ENCODE results near the gene NF2.

Gene NF2

DNA sequence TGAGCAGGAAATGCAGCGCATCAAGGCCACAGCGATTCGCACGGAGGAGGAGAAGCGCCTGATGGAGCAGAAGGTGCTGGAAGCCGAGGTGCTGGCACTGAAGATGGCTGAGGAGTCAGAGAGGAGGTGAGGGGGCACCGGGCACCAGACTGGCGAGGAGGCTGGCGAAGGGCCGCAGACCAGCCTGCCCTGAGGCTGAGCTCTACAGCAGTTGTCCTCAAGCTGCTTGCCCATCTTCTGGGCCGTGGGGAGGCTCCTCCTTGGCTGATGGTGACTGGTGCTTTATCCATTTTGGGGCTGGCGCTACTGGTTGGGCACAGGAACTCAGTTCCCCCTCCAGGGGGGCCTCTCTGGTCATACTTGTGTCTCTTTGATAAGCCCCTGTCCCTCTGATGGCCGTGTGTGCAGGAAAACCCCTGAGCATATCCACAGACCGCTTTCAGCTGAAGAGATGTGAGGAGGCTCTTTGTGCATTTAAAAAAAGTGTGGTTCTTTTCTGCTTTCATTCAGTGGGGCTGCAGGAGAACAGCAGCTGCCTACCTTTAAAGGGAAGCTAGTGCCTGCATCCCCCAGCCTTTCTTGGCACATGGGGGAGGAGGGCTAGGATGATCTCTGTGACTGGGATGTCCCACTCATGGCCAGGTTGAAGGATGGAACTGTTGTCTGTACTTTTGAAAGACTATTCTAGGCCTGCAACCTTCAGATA is 70.1 kb downstream of the NF2 start:
- DNase-seq: no peak

DNA sequence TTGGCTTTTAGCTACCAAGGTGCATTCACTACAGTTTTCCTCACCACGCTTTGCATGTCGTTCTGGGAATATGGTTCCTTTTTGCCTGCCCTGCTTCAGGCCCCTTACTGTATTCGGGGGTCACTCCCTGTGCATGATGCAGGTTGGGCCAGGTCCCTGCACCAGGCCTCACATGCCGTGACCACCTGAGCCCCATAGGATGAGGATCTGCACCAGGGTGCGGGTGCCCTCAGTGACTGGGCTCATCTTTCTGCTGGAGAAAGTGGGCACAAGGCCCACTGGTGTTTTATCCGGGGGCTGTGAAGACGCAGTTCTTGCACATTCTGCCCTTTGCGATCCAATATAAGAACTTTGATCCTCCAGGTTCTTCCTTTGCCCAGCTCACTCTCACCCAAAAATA is 70.7 kb downstream of the NF2 start:
- DNase-seq: no peak

- DNase-seq: no peak
Measured at GRCh38 chr22:29679316-29679715, 75.9 kb downstream of the NF2 start.

- DNase-seq: no peak
Measured at GRCh38 chr22:29683536-29683935, 80.1 kb downstream of the NF2 start.

DNA sequence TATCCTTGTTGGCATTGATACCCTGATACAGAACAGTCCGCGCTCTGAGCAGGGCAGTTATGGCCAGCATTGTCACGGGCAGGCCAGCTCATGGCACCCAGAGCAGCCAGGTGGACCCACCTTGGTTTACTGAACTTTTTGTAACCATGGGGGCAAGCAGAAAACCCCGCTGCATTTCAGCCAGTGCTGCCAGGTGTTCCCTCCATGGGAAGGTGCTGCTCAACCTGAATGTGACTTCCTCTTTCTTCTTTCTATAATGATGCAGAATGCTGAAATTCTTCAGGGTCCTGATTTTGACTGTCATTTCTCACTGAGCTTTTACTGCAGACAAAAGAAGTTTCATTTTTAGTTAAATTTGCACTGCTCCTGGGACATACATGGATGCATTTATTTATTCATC is 80.8 kb downstream of the NF2 start:
- no peak for DNase-seq

DNA sequence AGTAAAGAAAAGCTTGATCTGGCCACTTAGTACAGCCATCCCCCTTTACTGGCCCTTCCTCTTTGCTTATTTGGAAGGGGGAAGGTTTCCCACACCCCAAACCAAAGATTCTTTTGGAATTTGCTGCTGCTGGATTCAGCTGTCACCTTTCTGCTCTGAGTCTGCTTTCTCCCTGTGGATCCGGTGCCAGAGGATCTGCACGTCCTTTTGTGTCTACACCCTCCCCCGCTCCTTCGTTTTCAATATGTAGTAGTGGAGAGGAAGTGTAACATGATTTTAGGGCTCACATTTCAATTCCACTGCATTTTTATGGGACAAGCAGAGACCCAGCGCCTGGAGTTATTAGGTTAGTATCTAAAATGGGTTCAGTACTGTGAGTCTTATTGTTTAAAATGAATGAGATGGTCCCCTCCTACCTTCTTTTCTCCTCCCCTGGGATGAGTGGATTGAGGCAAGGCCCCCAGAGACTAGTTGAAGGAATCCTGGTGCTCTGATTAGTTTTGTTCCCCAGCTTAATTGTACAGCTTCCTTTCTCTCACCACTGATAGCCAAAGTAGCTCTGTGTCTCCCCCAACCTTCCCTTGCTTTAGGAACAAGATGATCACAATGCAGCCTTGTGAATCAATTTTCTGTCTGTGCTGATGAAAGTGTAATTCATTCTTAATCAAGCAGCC is 85.9 kb downstream of the NF2 start:
- no peak for DNase-seq

DNA sequence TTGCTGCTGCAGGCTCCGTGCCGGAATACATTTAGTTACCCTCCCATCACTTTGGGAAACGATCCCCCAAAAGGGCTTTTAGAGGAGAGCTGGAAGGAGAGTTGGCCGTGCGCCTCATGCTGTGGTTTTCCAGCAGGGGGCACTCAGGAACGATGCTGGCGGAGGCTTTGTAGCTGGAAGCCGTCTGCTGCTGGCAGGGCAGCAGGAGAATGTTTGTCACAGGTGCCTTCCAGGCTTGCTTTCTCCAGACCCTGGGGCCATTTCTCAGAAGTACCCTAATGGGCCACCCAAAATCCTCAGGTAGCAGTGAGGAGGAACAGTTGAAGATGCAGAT is 86.4 kb downstream of the NF2 start:
- peak; percentile 14 to 38 for DNase-seq

DNA sequence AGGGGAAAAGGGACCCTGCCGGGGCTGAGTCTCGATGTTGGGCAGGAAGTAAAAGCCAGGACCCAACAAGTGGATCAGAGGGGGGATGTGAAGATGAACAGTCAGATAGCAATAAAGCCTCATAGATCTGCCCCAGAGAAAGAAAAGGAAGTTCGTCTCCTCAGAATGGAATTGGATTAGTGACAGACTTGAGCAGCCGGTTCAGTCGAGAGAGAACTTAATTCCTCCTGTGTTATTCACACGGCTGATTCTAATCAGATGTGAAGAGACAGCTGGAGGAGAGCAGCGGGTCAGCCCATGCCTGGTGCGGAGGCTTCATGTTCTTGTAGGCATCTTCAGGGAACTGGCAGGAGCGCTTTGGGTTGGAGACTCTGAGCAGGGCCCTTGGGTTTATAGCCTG is 87.0 kb downstream of the NF2 start:
- DNase-seq: no peak

- no peak for DNase-seq
Measured at GRCh38 chr22:29691636-29692326, 88.3 kb downstream of the NF2 start.

DNA sequence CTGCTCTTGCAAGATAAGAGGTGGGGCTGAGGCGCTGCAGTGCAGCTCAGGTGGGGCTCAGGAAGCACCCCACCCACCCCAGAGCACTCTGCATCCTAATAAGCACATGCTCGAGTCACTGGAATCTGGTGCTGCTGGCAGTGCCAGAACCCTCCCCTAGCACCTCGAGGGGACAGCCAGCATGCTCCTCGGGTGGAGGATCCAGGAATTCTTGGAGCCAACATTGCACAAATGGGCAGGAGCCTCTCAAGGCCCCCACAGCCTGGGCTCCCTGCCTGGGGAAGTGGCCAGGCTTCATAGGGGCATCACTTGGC is 88.9 kb downstream of the NF2 start:
- DNase-seq: no peak

- no peak for DNase-seq
Measured at GRCh38 chr22:29693161-29693560, 89.7 kb downstream of the NF2 start.

GRCh38 chr22:29693671-29694070 is 90.2 kb downstream of the NF2 start:
- no peak for DNase-seq

- no peak for DNase-seq
Measured at GRCh38 chr22:29695129-29695926, 91.9 kb downstream of the NF2 start.

DNA sequence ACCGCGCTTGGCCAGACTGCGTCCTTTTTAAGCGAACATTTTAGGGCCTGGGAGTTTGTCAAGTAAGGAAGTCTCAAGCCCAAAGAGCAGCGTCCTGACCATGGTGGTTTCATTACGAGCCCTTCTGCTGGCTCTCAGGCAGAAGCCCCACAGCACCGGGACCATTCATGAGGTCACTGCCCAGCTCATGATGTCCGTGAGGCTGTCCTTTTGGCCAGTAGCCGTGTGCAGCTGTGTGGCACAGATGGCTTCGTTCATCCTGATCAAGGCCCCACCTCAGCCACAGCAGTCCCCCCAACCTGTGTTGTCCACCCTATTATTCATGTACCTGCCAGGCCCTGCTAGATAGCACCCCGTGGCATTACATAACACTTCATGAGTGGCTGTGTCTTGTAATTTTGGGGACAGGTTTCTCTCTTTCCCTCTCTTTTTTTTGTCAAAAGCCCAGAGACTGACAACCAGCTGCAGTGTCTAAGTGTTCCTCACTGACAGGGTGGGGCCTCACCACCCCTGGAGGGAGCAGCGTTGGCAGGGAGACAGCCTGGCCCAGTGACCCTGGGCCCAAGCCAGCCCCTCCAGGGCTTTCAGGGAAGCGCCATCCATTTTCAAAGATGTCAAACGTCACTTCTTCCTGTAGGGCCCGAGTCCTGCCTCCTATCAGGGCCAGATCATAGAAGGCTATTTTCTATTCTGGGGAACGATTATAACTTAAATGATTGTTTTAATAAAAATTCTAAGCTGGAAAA is 94.6 kb downstream of the NF2 start:
- no peak for DNase-seq

GRCh38 chr22:29700206-29700899 is 96.9 kb downstream of the NF2 start:
- no peak for DNase-seq

GRCh38 chr22:29700900-29701154 is 97.4 kb downstream of the NF2 start:
- DNase-seq: no peak

- peak in 1 of 2 donors; percentile 14 for DNase-seq
Measured at GRCh38 chr22:29701155-29701999, 97.9 kb downstream of the NF2 start.

DNA sequence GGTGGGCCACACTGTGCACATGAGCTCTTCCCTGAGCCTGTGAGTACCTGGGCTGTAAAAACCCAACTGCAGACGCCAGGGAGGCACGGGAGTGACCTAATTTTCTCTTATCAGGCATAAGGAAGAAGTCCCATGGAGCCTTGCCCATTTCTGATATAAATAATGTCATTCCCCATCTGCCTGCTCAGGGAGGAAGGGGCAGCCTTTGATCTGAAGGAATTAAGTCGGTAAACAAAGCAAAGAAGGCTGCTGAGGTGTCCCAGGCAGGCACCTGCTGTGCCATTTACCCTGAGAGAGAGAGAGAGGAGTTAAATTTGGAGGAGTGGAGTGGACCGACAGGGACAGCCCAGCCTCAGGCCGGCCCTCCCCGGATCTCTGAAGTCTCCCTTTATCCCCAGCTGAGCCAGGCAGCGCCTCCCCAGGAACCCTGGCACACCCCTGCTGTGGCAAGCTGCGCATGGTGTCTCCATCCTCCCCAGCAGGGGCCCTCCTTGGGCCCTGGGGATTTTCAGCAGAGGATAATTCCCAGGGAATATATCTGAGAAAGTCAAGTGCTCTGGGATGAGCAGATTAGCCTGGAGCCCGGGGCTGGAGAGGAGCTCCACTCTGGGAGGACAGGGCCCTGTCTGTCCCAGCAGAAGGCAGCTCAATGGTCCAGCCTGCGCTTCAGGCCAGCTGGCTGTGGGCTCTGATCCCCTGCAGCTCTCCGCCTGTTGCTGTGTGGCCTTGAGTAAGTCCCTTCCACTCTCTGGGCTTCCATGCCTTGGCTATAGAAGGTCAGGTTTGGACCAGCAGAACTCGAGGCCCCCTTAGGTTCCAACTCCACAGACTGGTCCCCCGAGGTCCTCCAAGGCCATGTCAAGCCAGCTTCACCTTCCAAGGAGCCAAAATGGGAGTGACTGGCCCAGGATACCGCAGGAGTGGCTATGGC is 98.8 kb downstream of the NF2 start:
- DNase-seq: no peak

DNA sequence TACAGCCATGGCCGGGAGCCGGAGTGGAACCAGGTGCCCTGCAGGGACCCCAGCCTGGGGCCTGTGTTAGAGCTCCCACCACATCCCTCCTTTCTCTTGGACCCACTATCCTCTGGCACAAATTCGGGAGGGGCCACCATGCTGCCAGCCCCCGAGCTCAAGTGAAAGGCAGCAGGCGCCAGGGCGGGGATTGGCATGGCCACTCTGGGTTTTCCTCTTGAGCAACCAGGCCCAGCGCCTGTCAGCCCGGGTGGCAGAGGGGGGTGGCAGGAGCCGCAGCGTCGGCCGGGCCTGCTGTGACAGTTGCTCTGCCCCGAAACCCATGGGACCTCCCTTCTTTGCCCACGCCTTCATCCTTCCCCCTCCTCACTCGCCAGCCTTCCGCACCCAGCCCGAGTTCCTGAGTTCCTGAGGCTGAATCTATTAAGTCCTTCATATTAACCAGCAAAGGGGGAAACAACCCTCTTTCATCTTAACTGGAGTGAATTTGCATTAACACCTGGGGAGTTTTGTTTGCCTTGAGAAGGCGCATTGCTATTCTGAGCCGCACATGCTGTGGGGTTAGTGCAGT is 99.6 kb downstream of the NF2 start:
- no peak for DNase-seq

DNA sequence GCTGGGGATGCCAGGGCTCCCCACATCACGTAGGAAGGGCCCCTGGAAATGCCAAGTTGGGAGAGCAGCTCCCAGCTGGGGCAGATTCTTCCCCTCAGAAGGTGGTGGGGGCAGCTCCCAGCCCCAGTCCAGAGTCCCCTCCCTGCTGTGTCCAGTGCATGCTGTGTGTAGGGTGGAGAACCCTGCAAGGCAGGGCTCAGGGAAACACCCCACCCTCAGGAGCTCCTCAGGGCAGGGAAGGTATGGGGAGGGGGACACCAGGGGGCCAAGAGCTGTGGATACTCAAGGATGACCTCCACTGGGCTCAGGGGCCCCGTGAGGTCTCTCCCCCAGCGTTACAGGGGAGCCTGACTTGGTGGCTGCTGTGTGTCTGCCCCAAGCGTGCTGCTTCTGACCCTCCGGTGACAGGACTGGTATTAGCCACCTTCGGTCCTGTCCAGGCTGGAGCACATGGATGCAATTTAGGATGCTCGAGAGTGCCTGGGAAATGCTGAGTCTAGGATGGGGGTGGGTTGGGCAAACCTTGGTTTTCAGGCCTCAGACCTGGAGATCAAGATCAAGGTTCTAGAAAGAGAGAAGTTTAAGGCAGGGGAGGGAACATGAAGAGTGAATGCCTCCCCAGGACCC is 100.2 kb downstream of the NF2 start:
- DNase-seq: no peak

Measured in CD4-positive, alpha-beta T cell treated with Interleukin-1 beta for 1 hour (primary cell).